GM21423 (cell line): Measurements from ENCODE around the gene SLC2A14.
"Not testable (repeated sequence)": the region's sequence is repeated elsewhere in the genome, so short reads cannot be mapped to it uniquely, and the experiment has no call there.

ENCODE experiments used
- ATAC-seq: cut with Tn5 transposase; IDR thresholded peaks from one replicate; pipeline ENCODE4 v1.9.1; 2021; ENCODE audit warnings: mild to moderate bottlenecking, moderate library complexity; ENCODE audit not compliant: unreplicated experiment

Gene SLC2A14

GRCh38 chr12:7872566-7873319 is at the start of gene SLC2A14:
Gene SLC2A14 (minus strand): TSS chr12:7872915. CDS start chr12:7869880, 3,035 bp downstream.
- no peak for ATAC-seq

DNA sequence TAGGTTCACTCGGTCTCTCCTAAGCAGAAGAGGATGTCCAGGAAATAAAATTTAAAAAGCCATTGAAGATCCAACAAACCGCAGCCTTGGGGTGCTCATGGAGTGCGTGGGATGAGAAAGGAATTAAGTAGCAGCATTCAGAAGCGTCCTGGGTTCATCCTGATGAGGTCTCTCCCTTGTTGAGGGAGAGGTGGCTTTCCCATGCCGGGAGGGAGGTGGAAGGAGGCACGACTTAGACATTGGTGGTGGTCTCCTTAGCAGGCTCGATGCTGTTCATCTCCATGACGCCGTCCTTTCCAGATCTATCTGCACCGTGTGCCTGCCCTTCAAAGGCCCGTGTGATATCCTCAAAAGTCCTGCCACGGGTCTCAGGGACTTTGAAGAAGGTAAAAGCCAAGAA is 48.5 kb upstream of the SLC2A14 start:
- ATAC-seq: not testable (repeated sequence)

DNA sequence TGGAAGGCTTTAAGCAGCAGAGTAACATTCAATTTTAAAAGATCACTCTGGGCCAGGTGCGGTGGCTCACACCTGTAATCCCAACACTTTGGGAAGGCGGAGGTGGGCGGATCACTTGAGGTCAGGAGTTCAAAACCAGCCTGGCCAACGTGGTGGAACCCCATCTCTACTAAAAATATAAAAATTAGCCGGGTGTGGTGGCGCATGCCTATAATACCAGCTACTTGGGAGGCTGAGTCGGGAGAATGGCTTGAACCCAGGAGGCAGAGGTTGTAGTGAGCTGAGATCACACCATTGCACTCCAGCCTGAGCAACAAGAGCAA is 45.5 kb upstream of the SLC2A14 start:
- not testable (repeated sequence) for ATAC-seq

DNA sequence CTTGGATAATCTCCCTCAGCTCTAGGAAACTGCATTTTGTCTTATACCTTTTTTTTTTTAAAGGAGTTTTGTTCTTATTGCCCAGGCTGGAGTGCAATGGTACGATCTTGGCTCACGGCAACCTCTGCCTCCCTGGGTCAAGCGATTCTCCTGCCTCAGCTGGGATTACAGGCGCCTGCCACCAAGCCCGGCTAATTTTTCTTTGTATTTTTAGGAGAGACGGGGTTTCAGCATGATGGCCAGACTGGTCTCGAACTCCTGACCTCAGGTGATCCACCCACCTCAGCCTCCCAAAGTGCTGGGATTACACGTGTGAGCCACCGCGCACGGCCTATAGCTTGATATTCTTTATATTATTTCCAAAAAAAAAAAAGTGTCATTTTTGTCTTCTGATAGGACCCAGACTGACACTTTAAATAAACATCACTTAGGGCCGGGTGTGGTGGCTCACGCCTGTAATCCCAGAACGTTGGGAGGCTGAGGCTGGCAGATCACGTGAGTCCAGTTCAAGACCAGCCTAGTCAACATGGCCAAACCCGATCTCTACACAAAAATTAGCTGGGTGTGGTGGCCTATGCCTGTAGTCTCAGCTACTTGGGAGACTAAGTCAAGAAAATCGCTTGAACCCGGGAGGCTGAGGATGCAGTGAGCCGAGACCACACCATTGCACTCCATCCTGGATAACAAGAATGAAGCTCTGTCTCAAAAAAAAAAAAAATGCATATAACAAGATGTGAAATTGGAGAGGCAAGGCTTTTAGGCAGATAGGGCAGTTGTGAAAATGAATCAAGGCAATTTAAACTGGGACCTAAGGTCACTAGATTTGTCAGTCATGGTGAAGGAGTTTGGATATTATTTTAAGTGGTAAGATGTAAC is 44.9 kb upstream of the SLC2A14 start:
- no peak for ATAC-seq

DNA sequence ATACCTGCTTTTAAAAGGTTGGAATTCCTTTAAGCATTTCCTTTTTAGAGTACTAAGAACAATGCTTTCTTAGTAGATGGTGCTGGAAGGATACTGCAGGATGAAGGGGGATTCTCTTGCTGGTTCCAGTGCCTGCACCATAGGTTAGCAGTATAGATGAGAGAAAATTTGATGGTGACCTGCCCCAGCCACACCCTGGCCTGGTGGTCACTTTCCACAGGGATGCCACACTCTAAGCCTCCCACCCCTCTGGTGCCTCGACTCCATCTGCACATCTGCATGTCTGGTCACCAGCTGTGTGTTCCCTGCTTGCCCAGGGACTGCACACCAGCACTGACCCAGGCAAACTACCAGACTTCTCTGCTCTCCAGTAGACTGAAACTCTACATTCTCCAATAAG is 44.2 kb upstream of the SLC2A14 start:
- ATAC-seq: no peak

- no peak for ATAC-seq
Measured at GRCh38 chr12:7915661-7916403, 43.1 kb upstream of the SLC2A14 start.

DNA sequence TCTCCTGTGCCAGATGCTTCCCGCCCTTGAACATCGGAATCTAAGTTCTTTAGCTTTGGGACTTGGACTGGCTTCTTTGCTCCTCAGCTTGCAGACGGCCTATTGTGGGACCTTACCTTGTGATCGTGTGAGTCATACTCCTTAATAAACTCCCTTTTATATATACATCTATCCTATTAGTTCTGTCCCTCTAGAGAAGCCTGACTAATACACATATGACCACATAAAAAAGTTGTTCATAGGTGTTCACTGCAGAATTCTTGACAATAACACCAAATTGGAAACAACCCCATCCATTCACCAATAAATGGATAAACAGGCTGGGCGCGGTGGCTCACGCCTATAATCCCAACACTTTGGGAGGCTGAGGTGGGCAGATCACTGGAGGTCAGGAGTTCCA is 37.4 kb upstream of the SLC2A14 start:
- ATAC-seq: not testable (repeated sequence)

GRCh38 chr12:7907009-7907408 is 34.3 kb upstream of the SLC2A14 start:
- no peak for ATAC-seq

- ATAC-seq: not testable (repeated sequence)
Measured at GRCh38 chr12:7906303-7906702, 33.6 kb upstream of the SLC2A14 start.

GRCh38 chr12:7905600-7906125 is 32.9 kb upstream of the SLC2A14 start:
- not testable (repeated sequence) for ATAC-seq

DNA sequence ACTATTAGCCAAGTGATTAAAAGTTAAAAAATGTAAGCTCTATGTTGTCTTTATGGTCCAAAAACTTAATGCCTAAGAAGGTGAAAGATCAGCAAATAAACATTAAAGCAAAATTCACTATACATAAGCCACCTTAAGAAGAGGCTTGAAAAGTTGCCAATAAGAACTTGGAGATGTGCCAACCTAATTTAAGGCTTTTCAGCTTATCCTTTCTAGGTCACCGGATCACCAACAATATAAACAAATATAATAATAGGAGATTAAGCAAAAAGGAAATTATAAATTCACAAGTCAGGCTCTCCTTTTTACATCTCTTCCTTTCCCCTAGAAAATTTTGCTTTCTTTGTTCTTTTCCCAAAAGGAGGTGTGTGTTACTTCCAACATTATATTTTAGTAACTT is 32.4 kb upstream of the SLC2A14 start:
- ATAC-seq: no peak

GRCh38 chr12:7902416-7902815 is 29.7 kb upstream of the SLC2A14 start:
- ATAC-seq: not testable (repeated sequence)

GRCh38 chr12:7899755-7900154 is 27.0 kb upstream of the SLC2A14 start:
- no peak for ATAC-seq

DNA sequence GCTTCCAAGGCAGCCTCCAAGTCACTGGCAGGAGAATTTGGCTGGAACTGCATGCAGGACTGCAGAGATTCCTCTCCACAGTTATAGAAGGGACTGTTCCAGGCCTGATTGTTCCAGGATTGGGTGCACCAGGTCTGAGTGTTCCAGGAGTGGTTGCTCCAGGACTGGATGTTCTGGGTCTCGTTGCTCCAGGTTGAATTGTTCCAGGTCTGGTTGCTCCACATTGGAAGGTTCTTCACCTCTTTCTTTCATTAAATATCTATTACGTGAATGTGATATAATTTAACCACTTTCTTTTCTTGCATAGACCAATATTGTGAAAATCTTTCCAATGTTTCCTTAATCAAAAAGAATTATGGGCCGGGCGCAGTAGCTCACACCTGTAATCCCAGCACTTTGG is 24.0 kb upstream of the SLC2A14 start:
- not testable (repeated sequence) for ATAC-seq

- no peak for ATAC-seq
Measured at GRCh38 chr12:7892186-7892980, 19.7 kb upstream of the SLC2A14 start.

DNA sequence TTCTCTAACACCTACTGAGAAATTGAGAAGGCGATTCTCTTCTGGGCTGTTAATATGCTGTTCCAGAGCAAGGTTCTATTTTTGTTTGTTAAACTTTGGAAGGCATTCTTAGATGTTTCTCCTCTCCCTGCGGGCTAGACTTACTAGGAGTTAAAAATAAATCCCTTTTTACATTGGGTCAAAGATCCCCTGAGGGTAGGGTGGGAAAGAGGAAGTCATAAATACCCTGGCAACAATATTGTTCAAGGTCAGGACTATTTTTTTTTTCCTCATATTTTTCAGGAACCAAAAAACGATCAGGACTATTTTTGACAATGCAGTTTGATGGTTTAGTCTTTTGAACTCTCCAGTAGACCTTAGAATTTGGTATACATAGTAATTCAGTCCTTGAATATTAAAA is 12.0 kb upstream of the SLC2A14 start:
- no peak for ATAC-seq

- not testable (repeated sequence) for ATAC-seq
Measured at GRCh38 chr12:7881736-7882120, 9.0 kb upstream of the SLC2A14 start.

- not testable (repeated sequence) for ATAC-seq
Measured at GRCh38 chr12:7880952-7881735, 8.4 kb upstream of the SLC2A14 start.

DNA sequence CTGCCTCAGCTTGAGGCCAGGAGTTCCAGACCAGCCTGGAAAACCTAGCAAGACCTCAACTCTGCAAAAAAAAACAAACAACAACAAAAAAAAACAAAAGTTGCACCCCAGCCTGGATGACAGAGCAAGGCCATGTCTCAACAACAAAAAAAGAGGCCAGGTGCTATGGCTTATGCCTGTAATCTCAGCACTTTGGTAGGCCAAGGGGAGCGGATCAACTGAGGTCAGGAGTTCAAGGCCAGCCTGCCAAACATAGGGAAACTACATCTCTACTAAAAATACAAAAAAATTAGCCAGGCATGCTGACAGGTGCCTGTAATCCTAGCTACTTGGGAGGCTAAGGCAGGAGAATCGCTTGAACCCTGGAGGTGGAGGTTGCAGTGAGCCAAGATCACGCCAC is 6.5 kb upstream of the SLC2A14 start:
- no peak for ATAC-seq

DNA sequence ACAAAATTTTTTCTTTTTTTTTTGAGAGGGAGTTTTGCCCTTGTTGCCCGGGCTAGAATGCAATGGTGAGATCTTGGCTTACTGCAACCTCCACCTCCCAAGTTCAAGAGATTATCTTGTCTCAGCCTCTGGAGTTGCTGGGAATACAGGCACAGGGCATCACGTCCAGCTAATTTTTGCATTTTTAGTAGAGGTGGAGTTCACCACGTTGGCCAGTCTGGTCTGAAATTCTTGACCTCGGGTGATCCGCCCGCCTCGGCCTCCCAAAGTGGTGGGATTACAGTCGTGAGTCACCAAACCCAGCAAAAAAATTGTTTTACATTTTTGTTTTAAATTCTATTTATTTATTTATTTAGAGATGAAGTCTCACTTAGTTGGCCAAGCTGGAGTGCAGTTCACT is 4.7 kb upstream of the SLC2A14 start:
- no peak for ATAC-seq
